Measurements from ENCODE around the gene ATP6V0C.
"Not testable (repeated sequence)": the region's sequence is repeated elsewhere in the genome, so short reads cannot be mapped to it uniquely, and the experiment has no call there.

- TF ChIP-seq CTCF (IDR thresholded peaks at IDR 0.05; ENCODE audit: low read length); EZH2 (IDR thresholded peaks at IDR 0.05; ENCODE audit: borderline replicate concordance, low read length): not testable (repeated sequence)
Measured at GRCh38 chr16:2541409-2541808, 27.7 kb downstream of the ATP6V0C start.

All from OCI-LY1 (cell line).